ENCODE results near the gene MEI4. TPM values are rescaled to one million over a fixed set of nuclear protein-coding genes. Genes with fewer than 3 reads are reported as not detected.

Gene MEI4
- total and polyA plus RNA-seq, 2 of the 8 experiments (the other 6 are each of a cell fraction or from before 2014, with no cell fraction given): 0.05 to 0.24 TPM

GRCh38 chr6:77762386-77762785 is 109.5 kb downstream of the MEI4 start (continued):
- TF ChIP-seq CHD7 (IDR thresholded peaks at IDR 0.05; ENCODE audit: insufficient replicate concordance, low read length) (no peak), ASH2L (IDR thresholded peaks at IDR 0.05; ENCODE audit: low read length) (no peak), RBBP5 (IDR thresholded peaks at IDR 0.05; ENCODE audit: borderline replicate concordance, low read depth, low read length) (no peak), SIX5 (IDR thresholded peaks at IDR 0.05; ENCODE audit: low read depth, low read length) (no peak), HDAC2 (IDR thresholded peaks at IDR 0.05; ENCODE audit: borderline replicate concordance in 1 of 2, low read depth in 2 of 2, low read length in 2 of 2) (no peak), POU5F1 (IDR thresholded peaks at IDR 0.05; ENCODE audit: low read depth, low read length) (no peak), JUND (IDR thresholded peaks at IDR 0.05; ENCODE audit: low read length) (no peak), EGR1 (IDR thresholded peaks at IDR 0.05; ENCODE audit: borderline replicate concordance, low read depth, low read length) (no peak)

Measured in H1 (cell line).